ENCODE data around the gene GALNT16.

The GALNT16 gene

GRCh38 chr14:69404883-69405282, 144.9 kb downstream of the GALNT16 start:
- Histone ChIP-seq H3K9me3 (ENCODE audit: insufficient read depth, low read length, severe bottlenecking) (no peaks in the 10 kb centered on the region), H3K36me3 (ENCODE audit: insufficient read depth, low read length) (no peaks in the 10 kb centered on the region; the same call in none of the 2 replicates), H3K4me1 (ENCODE audit: insufficient read depth, low read length) (peaks cover 29% of the 10 kb centered on the region), H2AFZ (ENCODE audit: low read depth, low read length) (no peak overlapping the region), H3K79me2 (ENCODE audit: insufficient read depth, low read length) (peaks cover 97% of the 10 kb centered on the region), H4K20me1 (ENCODE audit: insufficient read depth, low read length) (peaks cover 23% of the 10 kb centered on the region; the same call in 1 of the 2 replicates), H3K4me2 (ENCODE audit: insufficient read depth, low read length) (no peak overlapping the region), H3K27me3 (ENCODE audit: insufficient read depth, low read length, poor library complexity) (no peaks in the 10 kb centered on the region), H3K9ac (ENCODE audit: low read depth, low read length) (no peak overlapping the region), H3K4me3 (ENCODE audit: low read depth in 1 of 2, low read length in 2 of 2) (no peak overlapping the region), H3K27ac (ENCODE audit: low read length) (no peak overlapping the region)
- no peak for ATAC-seq (ENCODE audit: insufficient read depth, low read depth)
- no peak for TF ChIP-seq CTCF (IDR thresholded peaks at IDR 0.05; ENCODE audit: borderline replicate concordance, extremely low read depth, low read length, poor library complexity, severe bottlenecking)
- no peak for TF ChIP-seq EZH2 (IDR thresholded peaks at IDR 0.05; ENCODE audit: borderline replicate concordance, low read depth, low read length, severe bottlenecking)
- DNase-seq: no peak

GRCh38 chr14:69405762-69406161, 145.8 kb downstream of the GALNT16 start:
- peaks cover 19% of the 10 kb centered on the region; the same call in 1 of the 2 replicates for H4K20me1 ChIP-seq (ENCODE audit: insufficient read depth, low read length)
- H3K79me2 ChIP-seq (ENCODE audit: insufficient read depth, low read length): peaks cover 97% of the 10 kb centered on the region

More at GRCh38 chr14:69405762-69406161, 145.8 kb downstream of the GALNT16 start:
- DNase-seq: no peak
- H3K36me3 ChIP-seq (ENCODE audit: insufficient read depth, low read length): no peaks in the 10 kb centered on the region; the same call in 1 of the 2 replicates
- no peak overlapping the region for H3K4me3 ChIP-seq (ENCODE audit: low read depth in 1 of 2, low read length in 2 of 2)
- H3K27ac ChIP-seq (ENCODE audit: low read length): no peak overlapping the region
- no peak overlapping the region for H2AFZ ChIP-seq (ENCODE audit: low read depth, low read length)
- no peak overlapping the region for H3K9ac ChIP-seq (ENCODE audit: low read depth, low read length)
- TF ChIP-seq EZH2 (IDR thresholded peaks at IDR 0.05; ENCODE audit: borderline replicate concordance, low read depth, low read length, severe bottlenecking) (no peak), CTCF (IDR thresholded peaks at IDR 0.05; ENCODE audit: borderline replicate concordance, extremely low read depth, low read length, poor library complexity, severe bottlenecking) (no peak)
- no peaks in the 10 kb centered on the region for H3K27me3 ChIP-seq (ENCODE audit: insufficient read depth, low read length, poor library complexity)
- peaks cover 20% of the 10 kb centered on the region for H3K4me1 ChIP-seq (ENCODE audit: insufficient read depth, low read length)
- H3K9me3 ChIP-seq (ENCODE audit: insufficient read depth, low read length, severe bottlenecking): no peaks in the 10 kb centered on the region
- no peak overlapping the region for H3K4me2 ChIP-seq (ENCODE audit: insufficient read depth, low read length)
- no peak for ATAC-seq (ENCODE audit: insufficient read depth, low read depth)
